Tibial nerve (tissue), 4 donors: Measurements from ENCODE around the gene DHX34. TPM values are rescaled to one million over a fixed set of nuclear protein-coding genes. Genes with fewer than 3 reads are reported as not detected.

ENCODE experiments used
- DNase-seq, 2 donors: peaks; one replicate each; pipeline ENCODE4 v3.0.0-alpha.2; 2019; ENCODE audit warnings: low spot score in 2 of 2
- H3K27ac ChIP-seq, 4 donors: fragments of 200-600 bp; sonication (generic) in 3 of 4; one replicate each; pipeline ENCODE4 v1.5.1; 2017 to 2019; ENCODE audit warnings: mild to moderate bottlenecking in 1 of 4
- H3K27me3 ChIP-seq, 2 donors: fragments of 200-600 bp; sonication (generic) in 1 of 2; one replicate each; pipeline versions ENCODE4 v1.5.1 to v1.6.0; 2017 to 2019
- H3K36me3 ChIP-seq, 3 donors: fragments of 200-600 bp; sonication (generic); one replicate each; pipeline ENCODE4 v1.5.1; 2018 to 2019
- H3K4me1 ChIP-seq, 4 donors: fragments of 200-600 bp; sonication (generic) in 3 of 4; one replicate each; pipeline ENCODE4 v1.5.1; 2017 to 2019
- H3K4me3 ChIP-seq, 4 donors: fragments of 200-600 bp; sonication (generic) in 3 of 4; one replicate each; pipeline ENCODE4 v1.5.1; 2017 to 2019; ENCODE audit warnings: mild to moderate bottlenecking in 1 of 4, moderate library complexity in 1 of 4
- H3K9me3 ChIP-seq, 4 donors: fragments of 200-600 bp; sonication (generic) in 3 of 4; one replicate each; pipeline ENCODE4 v1.5.1; 2017 to 2019
- EP300 ChIP-seq, 2 donors: sonication (generic); formaldehyde crosslinking; IDR thresholded peaks; one replicate each; pipeline ENCODE4 v1.6.1; 2017; ENCODE audit warnings: antibody characterized with exemption in 2 of 2, mild to moderate bottlenecking in 1 of 2
- POLR2A ChIP-seq, 2 donors: fragments of 450-650 bp; IDR thresholded peaks; one replicate each; pipeline ENCODE4 v1.6.1; 2017; ENCODE audit warnings: antibody characterized with exemption in 2 of 2, mild to moderate bottlenecking in 2 of 2, moderate library complexity in 2 of 2
- WGBS, 2 donors: methylation state at CpG; one replicate each; pipeline ENCODE4 v1.1.5; 2018; 5-methylcytosine and 5-hydroxymethylcytosine counted together
- total RNA-seq, 4 donors: library from RNA; depleted of rRNA; stranded (reverse); fragments of >200 nt; gene quantifications; one replicate each; pipeline ENCODE4 v1.1.0, GENCODE V29; 2016
- TF ChIP-seq, protein P1 (sequence below), 5 experiments: fragments of 200-600 bp in 3 of 5; fragments of 450-650 bp in 2 of 5; sonication (generic) in 3 of 5; IDR thresholded peaks; one replicate each; pipeline ENCODE4 v1.5.1; 2016 to 2019; ENCODE audit warnings: antibody characterized with exemption in 5 of 5, mild to moderate bottlenecking in 3 of 5, moderate library complexity in 2 of 5

The DHX34 gene
- total RNA-seq, 4 donors from 2014 or later, result 12.4 to 43.8 (median 13.9) TPM

DNA sequence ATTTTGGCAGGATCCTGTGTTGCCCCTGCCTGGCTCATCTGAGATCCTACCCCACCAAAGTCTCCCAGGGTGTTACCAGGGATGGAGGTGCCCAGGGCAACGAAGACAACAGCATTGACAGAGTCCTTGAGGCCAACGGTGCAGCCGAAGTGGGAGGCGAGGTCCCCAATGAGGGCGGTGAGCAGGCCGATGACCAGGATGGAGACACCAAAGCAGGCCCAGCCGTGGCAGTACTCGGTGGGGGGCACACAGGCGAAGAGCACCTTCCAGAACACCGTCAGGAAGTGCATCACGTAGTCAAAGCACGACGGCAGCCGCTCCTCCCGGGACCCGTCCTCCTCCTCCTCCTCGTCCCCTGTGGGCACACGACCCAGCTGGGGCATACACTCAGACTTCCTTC lies 83.0 kb downstream of the DHX34 start:
- Histone ChIP-seq H3K27ac (no peak overlapping the region), H3K4me1 (peaks cover 0 to 33% (median 13%) of the 10 kb centered on the region in 4 donors), H3K36me3 (no peaks in the 10 kb centered on the region), H3K4me3 (no peak overlapping the region), H3K9me3 (no peaks in the 10 kb centered on the region), H3K27me3 (peaks cover 0 to 85% of the 10 kb centered on the region in 2 donors)
- no peak for DNase-seq
- TF ChIP-seq EP300 (IDR thresholded peaks at IDR 0.05) (no peak), POLR2A (IDR thresholded peaks at IDR 0.05) (no peak)
- TF ChIP-seq, protein P1, sequence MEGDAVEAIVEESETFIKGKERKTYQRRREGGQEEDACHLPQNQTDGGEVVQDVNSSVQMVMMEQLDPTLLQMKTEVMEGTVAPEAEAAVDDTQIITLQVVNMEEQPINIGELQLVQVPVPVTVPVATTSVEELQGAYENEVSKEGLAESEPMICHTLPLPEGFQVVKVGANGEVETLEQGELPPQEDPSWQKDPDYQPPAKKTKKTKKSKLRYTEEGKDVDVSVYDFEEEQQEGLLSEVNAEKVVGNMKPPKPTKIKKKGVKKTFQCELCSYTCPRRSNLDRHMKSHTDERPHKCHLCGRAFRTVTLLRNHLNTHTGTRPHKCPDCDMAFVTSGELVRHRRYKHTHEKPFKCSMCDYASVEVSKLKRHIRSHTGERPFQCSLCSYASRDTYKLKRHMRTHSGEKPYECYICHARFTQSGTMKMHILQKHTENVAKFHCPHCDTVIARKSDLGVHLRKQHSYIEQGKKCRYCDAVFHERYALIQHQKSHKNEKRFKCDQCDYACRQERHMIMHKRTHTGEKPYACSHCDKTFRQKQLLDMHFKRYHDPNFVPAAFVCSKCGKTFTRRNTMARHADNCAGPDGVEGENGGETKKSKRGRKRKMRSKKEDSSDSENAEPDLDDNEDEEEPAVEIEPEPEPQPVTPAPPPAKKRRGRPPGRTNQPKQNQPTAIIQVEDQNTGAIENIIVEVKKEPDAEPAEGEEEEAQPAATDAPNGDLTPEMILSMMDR (IDR thresholded peaks at IDR 0.05), result no peak
- WGBS, 2 donors, result 68 to 76% methylated on average over 15 to 18 of the region's 18 CpGs

Other genes with a start within 250 kb of the DHX34 start
- gene ZC3H4, start 235.5 kb upstream of the DHX34 start, total RNA-seq, result 10 to 100 TPM; 25.5 to 40.4 (median 34.2) TPM
- gene SAE1, start 218.5 kb upstream of the DHX34 start, total RNA-seq, result 10 to 100 TPM; 37.9 to 66.9 (median 50.8) TPM
- 10 to 100 TPM in 1 of 4 donors, 1 to 10 TPM in 3; 2.8 to 11.0 (median 6.3) TPM for gene BBC3, start 118.1 kb upstream of the DHX34 start, total RNA-seq
- gene CCDC9, start 92.8 kb upstream of the DHX34 start, total RNA-seq, result 10 to 100 TPM; 23.8 to 39.0 (median 32.7) TPM
- 10 to 100 TPM in 3 of 4 donors, 1 to 10 TPM in 1; 9.6 to 33.9 (median 25.4) TPM for gene INAFM1, start 74.4 kb upstream of the DHX34 start, total RNA-seq
- 10 to 100 TPM in 3 of 4 donors, 1 to 10 TPM in 1; 5.0 to 34.5 (median 12.7) TPM for gene C5AR1, start 39.5 kb upstream of the DHX34 start, total RNA-seq
- gene C5AR2, start 17.1 kb upstream of the DHX34 start, total RNA-seq, result 10 to 100 TPM in 1 of 4 donors, 1 to 10 TPM in 3; 1.5 to 11.0 (median 4.7) TPM
- 10 to 100 TPM; 11.5 to 30.8 (median 16.8) TPM for gene MEIS3, start 70.2 kb downstream of the DHX34 start, total RNA-seq
- not detected for gene SLC8A2, start 122.6 kb downstream of the DHX34 start, total RNA-seq
- 10 to 100 TPM in 1 of 4 donors, 1 to 10 TPM in 3; 3.1 to 10.8 (median 8.2) TPM for gene KPTN, start 134.9 kb downstream of the DHX34 start, total RNA-seq
- 100 to 1,000 TPM; 130 to 152 (median 138) TPM for gene NAPA, start 165.7 kb downstream of the DHX34 start, total RNA-seq
- gene ZNF541, start 223.8 kb downstream of the DHX34 start, total RNA-seq, result under 1 TPM in 3 of 4 donors, not detected in 1; under 0.01 to 0.90 (median 0.66) TPM